GM12878 (cell line): ENCODE data around the gene IRF2. TPM values are rescaled to one million over a fixed set of nuclear protein-coding genes. Genes with fewer than 3 reads are reported as not detected.

Source experiments
- ATAC-seq: fragments of 200-7000 bp; cut with Tn5 transposase; 3 replicates; pipeline ENCODE4 v1.9.1; 2020; ENCODE audit warnings: mild to moderate bottlenecking, moderate library complexity
- BruUV-seq: library from RNA; stranded (reverse); fragments of 400-500 nt; replicated peaks from 2 replicates; lab custom pipeline; 2021; lab: Mats Ljungman, UMichigan
- CTCF ChIA-PET: fragments of 300-600 bp; sonication (Branson Sonifier 250); formaldehyde crosslinking; extraction: SDS; loops from one replicate; lab custom pipeline; 2021; ENCODE audit warnings: inconsistent platforms; lab: Yijun Ruan, JAX
- POLR2A ChIA-PET: fragments of 350-600 bp; formaldehyde crosslinking; extraction: SDS; loops from one replicate; lab custom pipeline; 2021; ENCODE audit warnings: inconsistent platforms; lab: Charles Lee
- RAD21 ChIA-PET: fragments of 300-600 bp; sonication (Branson Sonifier 250); formaldehyde crosslinking; loops from one replicate; lab custom pipeline; 2023; ENCODE audit warnings: antibody characterized with exemption; ENCODE audit not compliant: unreplicated experiment; lab: Charles Lee
- SMC1A ChIA-PET: fragments of 300-600 bp; sonication (Branson Sonifier 250); formaldehyde crosslinking; loops from one replicate; lab custom pipeline; 2023; ENCODE audit not compliant: unreplicated experiment, uncharacterized antibody; lab: Charles Lee
- DNase-seq: peaks from one replicate; pipeline ENCODE4 v3.0.0-alpha.2; 2011; ENCODE audit warnings: low read depth, low spot score
- FAIRE-seq: peaks from 3 replicates; lab custom pipeline; 2011; peaks lifted over from hg19 to GRCh38; lab: Jason Lieb, UNC
- H2AFZ ChIP-seq: 2 replicates; pipeline ENCODE4 v1.6.0; 2011; ENCODE audit warnings: low read depth, low read length, control low read depth; ENCODE audit not compliant: control insufficient read depth
- H3K27ac ChIP-seq: 2 replicates; pipeline ENCODE4 v1.5.1; 2011; ENCODE audit warnings: control low read depth; ENCODE audit not compliant: control insufficient read depth, insufficient read depth
- H3K27me3 ChIP-seq, 2 experiments: replicated peaks in 1 of 2; 2 replicates each; pipeline versions ENCODE4 v1.6.0 to v1.6.1; 2011; ENCODE audit warnings: low read length in 1 of 2; ENCODE audit not compliant: control insufficient read depth in 2 of 2, insufficient read depth in 2 of 2
- H3K36me3 ChIP-seq, 2 experiments: 2 replicates each; pipeline ENCODE4 v1.5.1; 2011; ENCODE audit warnings: low read length in 1 of 2; ENCODE audit not compliant: control insufficient read depth in 2 of 2, insufficient read depth in 2 of 2
- H3K4me1 ChIP-seq: 2 replicates; pipeline ENCODE4 v1.6.1; 2011; ENCODE audit warnings: mild to moderate bottlenecking, low read length, moderate library complexity, mixed read lengths; ENCODE audit not compliant: control insufficient read depth, insufficient read depth
- H3K4me2 ChIP-seq: 2 replicates; pipeline ENCODE4 v1.6.0; 2011; ENCODE audit warnings: control low read depth; ENCODE audit not compliant: control insufficient read depth, insufficient read depth
- H3K4me3 ChIP-seq: fragments of 200-600 bp; sonication (generic); 2 replicates; pipeline ENCODE4 v1.5.1; 2016
- H3K79me2 ChIP-seq: 2 replicates; pipeline ENCODE4 v1.6.0; 2011; ENCODE audit warnings: low read length; ENCODE audit not compliant: control insufficient read depth, insufficient read depth
- H3K9ac ChIP-seq: 2 replicates; pipeline ENCODE4 v1.8.0; 2011; ENCODE audit warnings: low read length, control low read depth, mixed read lengths; ENCODE audit not compliant: control insufficient read depth, insufficient read depth
- H3K9me3 ChIP-seq: replicated peaks from 3 replicates; pipeline ENCODE4 v1.5.1; 2011; ENCODE audit warnings: mild to moderate bottlenecking, low read length; ENCODE audit not compliant: control insufficient read depth, insufficient read depth
- H4K20me1 ChIP-seq: 2 replicates; pipeline ENCODE4 v1.6.0; 2011; ENCODE audit not compliant: control insufficient read depth, insufficient read depth
- PKNOX1 ChIP-seq: fragments of 450-650 bp; IDR thresholded peaks from 2 replicates; pipeline ENCODE4 v1.6.1; 2016; ENCODE audit warnings: mild to moderate bottlenecking
- RAD51 ChIP-seq: fragments of 450-650 bp; IDR thresholded peaks from 2 replicates; pipeline ENCODE4 v1.6.1; 2016; ENCODE audit warnings: moderate library complexity, mild to moderate bottlenecking, inconsistent platforms
- RUNX3 ChIP-seq: IDR thresholded peaks from 2 replicates; pipeline ENCODE4 v1.6.1; 2012; ENCODE audit warnings: low read length, inconsistent platforms
- STAT1 ChIP-seq: fragments of 450-650 bp; conservative IDR thresholded peaks from 2 replicates; pipeline ENCODE4 v1.6.1; 2014; ENCODE audit warnings: antibody characterized with exemption, mild to moderate bottlenecking
- WGBS: methylation state at CpG from one replicate; pipeline ENCODE4 v1.1.6; 2016; ENCODE audit warnings: low lambda C conversion rate; ENCODE audit not compliant: insufficient replicate concordance, insufficient coverage; ENCODE audit errors: missing lambda C conversion rate; 5-methylcytosine and 5-hydroxymethylcytosine counted together
- in situ Hi-C: fragments of 300-500 bp; cut with MboI; formaldehyde crosslinking; loops from 9 replicates; pipeline ENCODE4 v1.14.3; 2018; ENCODE audit warnings: mixed read lengths
- intact Hi-C: fragments of 100-400 bp; cut with micrococcal nuclease; formaldehyde crosslinking; loops from one replicate; pipeline ENCODE4 v1.14.2; 2022; ENCODE audit not compliant: unreplicated experiment
- polyA plus RNA-seq, 11 experiments: library from polyadenylated mRNA; depleted of rRNA in 4 of 11; unstranded in 6 of 11; stranded (reverse) in 5 of 11; fragments of >200 nt; fragmentation: Nextera tagmentation in 4 of 11; fragmentation: Illumina TruSeq in 1 of 11; extraction: Ambion mirVana in 4 of 11; extraction: Trizol in 1 of 11; gene quantifications; 1 replicate in 1 of 11; 2 replicates in 10 of 11; pipeline versions ENCODE4 v1.2.1 to v1.2.3, GENCODE V29; 2011 to 2016; ENCODE audit warnings: inconsistent platforms in 2 of 11, missing spikeins in 2 of 11, low read depth in 1 of 11
- total RNA-seq, 4 experiments: library from RNA; depleted of rRNA in 3 of 4; stranded (reverse); fragments of >200 nt in 3 of 4; fragmentation: Illumina TruSeq in 1 of 4; extraction: Trizol in 1 of 4; gene quantifications; 2 replicates each; pipeline versions ENCODE4 v1.2.1 to v1.2.3, GENCODE V29; 2013 to 2021

The IRF2 gene
- total and polyA plus RNA-seq, 10 of the 15 experiments (the other 5 are each of a cell fraction or from before 2014, with no cell fraction given) = 45.1 to 99.3 (median 58.9) TPM

- CTCF ChIA-PET = interaction anchor here (0.8 to 2.1 kb wide), 5 partner anchors 10 to 107 kb away, joined by 3 to 6 read pairs (median 4); no protein-coding TSS in a partner anchor
- 84% methylated on average over 8 of the region's 8 CpGs for WGBS
Observed at GRCh38 chr4:184370711-184371389, 103.5 kb downstream of the IRF2 start.

More at GRCh38 chr4:184370711-184371389, 103.5 kb downstream of the IRF2 start:
- ATAC-seq (no peak), FAIRE-seq (no peak)
- no peaks in the 10 kb centered on the region for H3K79me2 ChIP-seq
- no peaks in the 10 kb centered on the region for H3K4me1 ChIP-seq
- H3K27ac ChIP-seq = no peak overlapping the region
- intact Hi-C loops = no loop called here
- no peak overlapping the region for H3K4me3 ChIP-seq
- no peak overlapping the region for H2AFZ ChIP-seq
- ChIA-PET SMC1A (interaction anchor here (0.7 to 3.8 kb wide), 8 partner anchors 8 to 99 kb away, joined by 3 to 16 read pairs (median 3); no protein-coding TSS in a partner anchor), RAD21 (interaction anchor here (1.5 kb wide), 1 partner anchor 17 kb away, joined by 7 read pairs; no protein-coding TSS in a partner anchor), POLR2A (interaction anchor here (0.8 to 1.5 kb wide), 2 partner anchors 11 to 18 kb away, joined by 3 to 5 read pairs; no protein-coding TSS in a partner anchor)
- BruUV-seq = no TSS peak
- H4K20me1 ChIP-seq = no peaks in the 10 kb centered on the region
- H3K4me2 ChIP-seq = no peak overlapping the region
- H3K9me3 ChIP-seq = peaks cover 1% of the 10 kb centered on the region; the same call in 2 of the 3 replicates
- TF ChIP-seq RAD51 = no peak
- TF ChIP-seq RUNX3 = 0 out of 2 replicates have a peak, but pooled peaks have one; percentile 31
- no peak for TF ChIP-seq STAT1
- TF ChIP-seq PKNOX1 = no peak
- TF ChIP-seq, all 136 proteins: peak for 1
- Histone ChIP-seq H3K9ac (no peak overlapping the region), H3K27me3 (no peaks in the 10 kb centered on the region), H3K36me3 (no peaks in the 10 kb centered on the region)
- DNase-seq = no peak
- in situ Hi-C loops = no loop called here
